ENCODE results near the gene CDPF1.

DNA sequence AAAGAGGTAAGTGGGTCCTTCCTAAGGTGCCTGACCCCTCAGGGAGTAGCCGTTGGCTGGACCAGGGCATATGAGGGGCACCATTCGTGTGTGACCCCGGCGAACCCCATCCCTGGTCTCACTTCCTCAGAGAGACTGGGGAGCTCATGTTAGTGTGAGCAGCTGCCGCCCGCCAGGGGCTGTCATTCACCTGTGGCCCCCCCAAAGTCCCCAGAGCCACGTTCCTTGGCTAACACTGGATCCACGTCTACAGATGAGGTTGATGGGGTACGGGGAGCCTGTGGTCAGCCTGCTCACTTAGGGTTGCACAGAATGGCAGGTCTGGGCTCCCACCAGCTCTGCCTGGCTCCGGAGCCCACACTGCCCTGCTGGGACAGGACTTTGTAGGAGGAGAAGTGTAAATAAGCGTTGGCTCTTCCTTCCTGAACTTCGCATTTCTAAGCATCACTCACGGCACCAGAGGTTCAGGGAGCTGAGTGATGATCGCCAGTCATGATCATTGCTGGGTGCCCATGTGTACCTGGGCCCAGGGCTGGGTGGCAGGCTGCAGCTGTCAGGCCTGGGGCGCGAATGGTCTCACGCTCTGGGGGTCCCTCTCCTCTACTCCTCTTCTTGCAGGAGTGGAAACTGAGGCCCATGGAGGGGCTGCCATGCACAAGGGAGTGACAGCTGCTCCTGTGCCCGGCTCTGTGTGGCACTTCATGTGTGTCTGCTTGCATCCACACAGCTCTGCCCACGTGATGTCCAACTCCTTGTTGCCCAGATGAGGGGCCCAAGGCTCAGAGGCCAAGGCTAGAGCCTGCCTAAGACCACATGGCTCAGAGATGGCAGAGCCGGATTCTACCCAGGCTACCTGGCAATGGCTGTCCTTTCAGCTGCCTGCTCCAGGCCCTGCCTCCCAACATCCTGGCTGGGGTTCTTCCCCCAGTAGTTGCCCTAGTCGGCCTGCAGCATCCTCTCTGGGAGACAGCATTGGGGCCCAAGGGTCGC is 28.9 kb upstream of the CDPF1 start:
- TF ChIP-seq, protein P1, sequence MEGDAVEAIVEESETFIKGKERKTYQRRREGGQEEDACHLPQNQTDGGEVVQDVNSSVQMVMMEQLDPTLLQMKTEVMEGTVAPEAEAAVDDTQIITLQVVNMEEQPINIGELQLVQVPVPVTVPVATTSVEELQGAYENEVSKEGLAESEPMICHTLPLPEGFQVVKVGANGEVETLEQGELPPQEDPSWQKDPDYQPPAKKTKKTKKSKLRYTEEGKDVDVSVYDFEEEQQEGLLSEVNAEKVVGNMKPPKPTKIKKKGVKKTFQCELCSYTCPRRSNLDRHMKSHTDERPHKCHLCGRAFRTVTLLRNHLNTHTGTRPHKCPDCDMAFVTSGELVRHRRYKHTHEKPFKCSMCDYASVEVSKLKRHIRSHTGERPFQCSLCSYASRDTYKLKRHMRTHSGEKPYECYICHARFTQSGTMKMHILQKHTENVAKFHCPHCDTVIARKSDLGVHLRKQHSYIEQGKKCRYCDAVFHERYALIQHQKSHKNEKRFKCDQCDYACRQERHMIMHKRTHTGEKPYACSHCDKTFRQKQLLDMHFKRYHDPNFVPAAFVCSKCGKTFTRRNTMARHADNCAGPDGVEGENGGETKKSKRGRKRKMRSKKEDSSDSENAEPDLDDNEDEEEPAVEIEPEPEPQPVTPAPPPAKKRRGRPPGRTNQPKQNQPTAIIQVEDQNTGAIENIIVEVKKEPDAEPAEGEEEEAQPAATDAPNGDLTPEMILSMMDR (IDR thresholded peaks at IDR 0.05), result no peak
- no peak for TF ChIP-seq ZFX (IDR thresholded peaks at IDR 0.05; ENCODE audit: borderline replicate concordance)

All from 22Rv1 (cell line).